Fibroblast of lung (primary cell): ENCODE data around the gene RBM20. TPM values are rescaled to one million over a fixed set of nuclear protein-coding genes. Genes with fewer than 3 reads are reported as not detected.

Experiments used
- DNase-seq, 2 donors: peaks; one replicate each; pipeline versions ENCODE4 v3.0.0 to v3.0.0-alpha.2; 2010; ENCODE audit warnings: low read depth in 2 of 2
- H2AFZ ChIP-seq: 2 replicates; pipeline ENCODE4 v1.5.1; 2012; ENCODE audit warnings: low read length, control low read depth, inconsistent platforms
- H3K27ac ChIP-seq: 2 replicates; pipeline ENCODE4 v1.5.1; 2011; ENCODE audit warnings: low read length, control low read depth; ENCODE audit not compliant: insufficient read depth
- H3K27me3 ChIP-seq: 2 replicates; pipeline ENCODE4 v1.5.1; 2011; ENCODE audit warnings: mild to moderate bottlenecking, low read length; ENCODE audit not compliant: control insufficient read depth, insufficient read depth
- H3K36me3 ChIP-seq: 2 replicates; pipeline ENCODE4 v1.5.1; 2011; ENCODE audit warnings: low read length; ENCODE audit not compliant: control insufficient read depth, insufficient read depth
- H3K4me1 ChIP-seq: 2 replicates; pipeline ENCODE4 v1.5.1; 2011; ENCODE audit warnings: low read length; ENCODE audit not compliant: control insufficient read depth, insufficient read depth; ENCODE audit errors: extremely low read depth
- H3K4me2 ChIP-seq: 2 replicates; pipeline ENCODE4 v1.5.1; 2011; ENCODE audit warnings: low read length, control low read depth; ENCODE audit not compliant: insufficient read depth; ENCODE audit errors: extremely low read depth
- H3K4me3 ChIP-seq, 4 experiments: fragments of 200-600 bp in 1 of 4; sonication (generic) in 1 of 4; replicated peaks in 1 of 4; 2 replicates each; pipeline ENCODE4 v1.5.1; 2011 to 2016; ENCODE audit warnings: low read length in 4 of 4, low read depth in 3 of 4, mild to moderate bottlenecking in 3 of 4, control low read depth in 2 of 4, inconsistent platforms in 1 of 4, mixed read lengths in 1 of 4; ENCODE audit not compliant: insufficient read depth in 1 of 4; ENCODE audit errors: control extremely low read depth in 1 of 4
- H3K79me2 ChIP-seq: 2 replicates; pipeline ENCODE4 v1.5.1; 2012; ENCODE audit warnings: mild to moderate bottlenecking, low read length, inconsistent platforms; ENCODE audit not compliant: control insufficient read depth, insufficient read depth
- H3K9ac ChIP-seq: 2 replicates; pipeline ENCODE4 v1.5.1; 2011; ENCODE audit warnings: mild to moderate bottlenecking, low read length, control low read depth; ENCODE audit not compliant: insufficient read depth
- H3K9me3 ChIP-seq: 2 replicates; pipeline ENCODE4 v1.5.1; 2012; ENCODE audit warnings: low read depth, low read length; ENCODE audit not compliant: control insufficient read depth, insufficient read depth
- H4K20me1 ChIP-seq: 2 replicates; pipeline ENCODE4 v1.5.1; 2011; ENCODE audit warnings: low read length; ENCODE audit not compliant: control insufficient read depth, insufficient read depth; ENCODE audit errors: extremely low read depth
- EZH2 ChIP-seq: IDR thresholded peaks from 2 replicates; pipeline ENCODE4 v1.5.1; 2012; ENCODE audit warnings: low read length, control low read depth, mild to moderate bottlenecking; ENCODE audit errors: missing control alignments
- polyA plus RNA-seq, 2 donors: library from polyadenylated mRNA; depleted of rRNA in 1 of 2; stranded (reverse) in 1 of 2; unstranded in 1 of 2; fragments of >200 nt; gene quantifications; 2 replicates each; pipeline ENCODE4 v1.2.1, GENCODE V29; 2011 to 2012; ENCODE audit warnings: missing spikeins in 1 of 2
- total RNA-seq: library from RNA; depleted of rRNA; stranded (reverse); fragments of >200 nt; gene quantifications from 2 replicates; pipeline ENCODE4 v1.2.1, GENCODE V29; 2014
- TF ChIP-seq, protein P1 (sequence below), 2 donors: IDR thresholded peaks in 1 of 2; conservative IDR thresholded peaks in 1 of 2; 1 replicate in 1 of 2; 2 replicates in 1 of 2; pipeline ENCODE4 v1.5.1; 2011 to 2012; ENCODE audit warnings: low read length in 2 of 2, control low read depth in 1 of 2, inconsistent platforms in 1 of 2, low read depth in 1 of 2, mild to moderate bottlenecking in 1 of 2

RBM20 gene
- total and polyA plus RNA-seq, 2 donors (not counting 1 experiment from before 2014, with no cell fraction given), result under 0.01 to 0.05 TPM

GRCh38 chr10:110842326-110842904 is 198.3 kb downstream of the RBM20 start:
- H3K9me3 ChIP-seq, result no peaks in the 10 kb centered on the region
- no peaks in the 10 kb centered on the region for H3K27me3 ChIP-seq
- no peaks in the 10 kb centered on the region for H4K20me1 ChIP-seq
- no peaks in the 10 kb centered on the region for H3K36me3 ChIP-seq
- H3K4me3 ChIP-seq, result no peak overlapping the region
- H3K79me2 ChIP-seq, result no peaks in the 10 kb centered on the region
- H3K27ac ChIP-seq, result no peak overlapping the region
- no peak for DNase-seq
- H3K4me1 ChIP-seq, result no peaks in the 10 kb centered on the region
- TF ChIP-seq, protein P1, sequence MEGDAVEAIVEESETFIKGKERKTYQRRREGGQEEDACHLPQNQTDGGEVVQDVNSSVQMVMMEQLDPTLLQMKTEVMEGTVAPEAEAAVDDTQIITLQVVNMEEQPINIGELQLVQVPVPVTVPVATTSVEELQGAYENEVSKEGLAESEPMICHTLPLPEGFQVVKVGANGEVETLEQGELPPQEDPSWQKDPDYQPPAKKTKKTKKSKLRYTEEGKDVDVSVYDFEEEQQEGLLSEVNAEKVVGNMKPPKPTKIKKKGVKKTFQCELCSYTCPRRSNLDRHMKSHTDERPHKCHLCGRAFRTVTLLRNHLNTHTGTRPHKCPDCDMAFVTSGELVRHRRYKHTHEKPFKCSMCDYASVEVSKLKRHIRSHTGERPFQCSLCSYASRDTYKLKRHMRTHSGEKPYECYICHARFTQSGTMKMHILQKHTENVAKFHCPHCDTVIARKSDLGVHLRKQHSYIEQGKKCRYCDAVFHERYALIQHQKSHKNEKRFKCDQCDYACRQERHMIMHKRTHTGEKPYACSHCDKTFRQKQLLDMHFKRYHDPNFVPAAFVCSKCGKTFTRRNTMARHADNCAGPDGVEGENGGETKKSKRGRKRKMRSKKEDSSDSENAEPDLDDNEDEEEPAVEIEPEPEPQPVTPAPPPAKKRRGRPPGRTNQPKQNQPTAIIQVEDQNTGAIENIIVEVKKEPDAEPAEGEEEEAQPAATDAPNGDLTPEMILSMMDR (conservative IDR thresholded peaks at IDR 0.05 in 1 of 2, IDR thresholded peaks at IDR 0.05 in 1 of 2; ENCODE audit: low read depth in 1 of 2, low read length in 2 of 2), result no peak
- no peak for TF ChIP-seq EZH2
- no peak overlapping the region for H2AFZ ChIP-seq
- no peak overlapping the region for H3K9ac ChIP-seq
- no peak overlapping the region for H3K4me2 ChIP-seq

GRCh38 chr10:110843031-110843430 is 198.9 kb downstream of the RBM20 start:
- Histone ChIP-seq H3K4me3 (no peak overlapping the region), H3K27me3 (no peaks in the 10 kb centered on the region), H4K20me1 (no peaks in the 10 kb centered on the region), H3K9ac (no peak overlapping the region), H3K36me3 (no peaks in the 10 kb centered on the region), H2AFZ (no peak overlapping the region), H3K27ac (no peak overlapping the region), H3K4me1 (no peaks in the 10 kb centered on the region), H3K79me2 (no peaks in the 10 kb centered on the region), H3K4me2 (no peak overlapping the region), H3K9me3 (no peaks in the 10 kb centered on the region)
- no peak for DNase-seq
- no peak for TF ChIP-seq EZH2
- TF ChIP-seq, protein P1 (conservative IDR thresholded peaks at IDR 0.05 in 1 of 2, IDR thresholded peaks at IDR 0.05 in 1 of 2; ENCODE audit: low read depth in 1 of 2, low read length in 2 of 2), result no peak

GRCh38 chr10:110843796-110844616 is 199.9 kb downstream of the RBM20 start:
- TF ChIP-seq EZH2, result no peak
- TF ChIP-seq, protein P1 (conservative IDR thresholded peaks at IDR 0.05 in 1 of 2, IDR thresholded peaks at IDR 0.05 in 1 of 2; ENCODE audit: low read depth in 1 of 2, low read length in 2 of 2), result no peak
- H2AFZ ChIP-seq, result no peak overlapping the region
- H3K4me2 ChIP-seq, result no peak overlapping the region
- no peak for DNase-seq
- H3K9me3 ChIP-seq, result no peaks in the 10 kb centered on the region
- H3K27me3 ChIP-seq, result no peaks in the 10 kb centered on the region
- no peaks in the 10 kb centered on the region for H3K79me2 ChIP-seq
- no peaks in the 10 kb centered on the region for H4K20me1 ChIP-seq
- H3K9ac ChIP-seq, result no peak overlapping the region
- H3K4me3 ChIP-seq, result no peak overlapping the region
- H3K27ac ChIP-seq, result no peak overlapping the region
- no peaks in the 10 kb centered on the region for H3K4me1 ChIP-seq
- no peaks in the 10 kb centered on the region for H3K36me3 ChIP-seq
